ENCODE measurements around the gene CD9.

DNA sequence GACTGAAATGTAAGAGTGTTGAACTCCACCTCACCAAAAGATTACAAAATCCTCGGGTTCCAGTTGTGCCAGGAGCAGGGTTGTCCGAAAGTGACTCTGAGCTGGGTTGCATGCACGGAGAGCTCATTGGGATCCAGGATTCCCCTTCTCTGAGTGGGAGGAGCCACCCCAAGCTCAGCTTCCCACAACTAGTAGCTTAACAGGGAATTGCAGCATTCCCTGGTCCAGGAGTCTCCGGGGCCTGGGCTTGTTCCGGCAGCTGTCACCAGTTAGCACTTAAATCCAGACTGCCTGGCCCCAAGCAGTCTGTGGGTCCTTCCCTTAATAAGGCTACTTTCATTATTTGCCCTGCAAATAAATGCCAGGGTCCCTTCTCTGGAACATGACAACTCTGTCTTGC is 50.1 kb downstream of the CD9 start:
- TF ChIP-seq, protein P1, sequence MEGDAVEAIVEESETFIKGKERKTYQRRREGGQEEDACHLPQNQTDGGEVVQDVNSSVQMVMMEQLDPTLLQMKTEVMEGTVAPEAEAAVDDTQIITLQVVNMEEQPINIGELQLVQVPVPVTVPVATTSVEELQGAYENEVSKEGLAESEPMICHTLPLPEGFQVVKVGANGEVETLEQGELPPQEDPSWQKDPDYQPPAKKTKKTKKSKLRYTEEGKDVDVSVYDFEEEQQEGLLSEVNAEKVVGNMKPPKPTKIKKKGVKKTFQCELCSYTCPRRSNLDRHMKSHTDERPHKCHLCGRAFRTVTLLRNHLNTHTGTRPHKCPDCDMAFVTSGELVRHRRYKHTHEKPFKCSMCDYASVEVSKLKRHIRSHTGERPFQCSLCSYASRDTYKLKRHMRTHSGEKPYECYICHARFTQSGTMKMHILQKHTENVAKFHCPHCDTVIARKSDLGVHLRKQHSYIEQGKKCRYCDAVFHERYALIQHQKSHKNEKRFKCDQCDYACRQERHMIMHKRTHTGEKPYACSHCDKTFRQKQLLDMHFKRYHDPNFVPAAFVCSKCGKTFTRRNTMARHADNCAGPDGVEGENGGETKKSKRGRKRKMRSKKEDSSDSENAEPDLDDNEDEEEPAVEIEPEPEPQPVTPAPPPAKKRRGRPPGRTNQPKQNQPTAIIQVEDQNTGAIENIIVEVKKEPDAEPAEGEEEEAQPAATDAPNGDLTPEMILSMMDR (conservative IDR thresholded peaks at IDR 0.05), result no peak
- no peak for TF ChIP-seq ZFX (IDR thresholded peaks at IDR 0.05)
